NCI-H1092 (cell line): ENCODE results near the gene CBY1.
A peak's percentile ranks its signal among the peaks of the same experiment; 100 is the strongest.

Experiments
- DNase-seq: peaks from one replicate; lab custom pipeline; 2025; lab: John Stamatoyannopoulos, UW

Gene CBY1

DNA sequence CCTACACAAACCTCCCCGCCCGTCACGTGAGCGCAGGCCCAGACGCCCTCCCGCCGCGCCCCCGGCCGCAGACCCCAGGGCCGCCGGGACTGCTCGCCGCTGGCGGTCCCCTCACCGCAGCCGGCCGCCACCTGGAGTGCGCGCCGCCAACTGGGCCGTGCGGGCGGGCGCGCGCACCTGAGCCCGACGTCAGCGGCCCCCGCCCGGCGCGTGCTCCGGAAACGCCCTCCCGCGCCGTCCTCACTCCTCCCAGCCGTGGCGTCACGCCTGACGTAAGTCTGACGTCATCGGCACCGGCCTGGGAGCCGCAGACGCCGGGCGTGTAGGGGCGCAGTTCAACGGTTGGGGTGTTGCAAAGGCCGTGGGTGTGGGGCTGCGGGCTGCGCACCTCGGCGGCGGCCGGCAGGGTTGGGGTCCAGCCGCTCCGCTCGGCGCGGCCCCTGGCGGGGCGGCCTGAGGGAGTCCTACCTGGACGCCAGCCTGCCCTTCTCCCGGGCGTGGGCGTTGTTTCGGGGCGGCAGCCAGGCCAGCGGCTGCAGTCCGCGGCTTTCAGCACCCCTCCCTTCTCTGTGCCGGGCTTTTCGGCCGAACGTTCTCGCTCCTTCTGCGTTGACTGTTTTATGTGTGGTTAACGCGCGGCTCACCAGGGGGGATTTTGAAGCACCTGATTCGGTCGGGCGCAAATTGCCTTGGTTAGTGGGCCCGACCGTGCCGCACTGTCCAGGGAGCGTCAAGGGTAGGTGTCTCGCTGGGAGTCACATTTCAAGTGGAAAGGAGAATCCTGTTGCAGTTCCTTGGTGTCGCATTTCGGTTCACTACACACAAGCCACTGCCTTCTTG lies 44.6 kb downstream of the CBY1 start, which contains the start of gene JOSD1:
TSS of gene JOSD1 (minus strand) at position 155 of the 840 bp plus-strand sequence. CDS start 956 bp downstream, outside the sequence.
- DNase-seq, result peak; percentile 87

DNA sequence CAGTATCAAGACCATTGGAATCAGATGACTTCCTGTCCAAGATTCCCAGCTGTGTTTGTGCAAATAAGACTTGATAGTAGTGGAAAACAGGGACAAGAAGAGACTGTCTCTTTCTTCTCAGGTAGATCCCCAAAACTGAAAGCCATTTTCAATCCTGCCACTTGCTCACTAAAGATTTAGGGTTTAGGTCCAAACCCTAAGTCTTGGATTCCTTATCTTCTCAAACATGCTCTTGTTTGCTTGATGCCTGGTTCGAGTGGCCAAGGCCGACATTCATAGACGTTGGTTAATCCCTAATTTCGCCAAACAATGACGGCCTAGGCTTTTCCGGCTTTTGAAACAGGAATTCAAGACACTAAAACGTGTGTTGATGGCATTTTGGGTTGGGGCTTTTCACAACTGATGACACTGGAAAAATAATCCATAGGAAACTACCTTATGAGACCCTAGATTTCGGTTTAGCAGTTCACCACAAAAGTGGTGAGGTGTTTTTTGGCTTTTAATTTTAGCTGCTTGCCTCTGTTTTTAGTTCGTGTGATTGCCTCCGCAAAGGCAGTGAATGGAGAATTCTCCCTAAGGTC lies 48.3 kb downstream of the CBY1 start:
- DNase-seq, result no peak

DNA sequence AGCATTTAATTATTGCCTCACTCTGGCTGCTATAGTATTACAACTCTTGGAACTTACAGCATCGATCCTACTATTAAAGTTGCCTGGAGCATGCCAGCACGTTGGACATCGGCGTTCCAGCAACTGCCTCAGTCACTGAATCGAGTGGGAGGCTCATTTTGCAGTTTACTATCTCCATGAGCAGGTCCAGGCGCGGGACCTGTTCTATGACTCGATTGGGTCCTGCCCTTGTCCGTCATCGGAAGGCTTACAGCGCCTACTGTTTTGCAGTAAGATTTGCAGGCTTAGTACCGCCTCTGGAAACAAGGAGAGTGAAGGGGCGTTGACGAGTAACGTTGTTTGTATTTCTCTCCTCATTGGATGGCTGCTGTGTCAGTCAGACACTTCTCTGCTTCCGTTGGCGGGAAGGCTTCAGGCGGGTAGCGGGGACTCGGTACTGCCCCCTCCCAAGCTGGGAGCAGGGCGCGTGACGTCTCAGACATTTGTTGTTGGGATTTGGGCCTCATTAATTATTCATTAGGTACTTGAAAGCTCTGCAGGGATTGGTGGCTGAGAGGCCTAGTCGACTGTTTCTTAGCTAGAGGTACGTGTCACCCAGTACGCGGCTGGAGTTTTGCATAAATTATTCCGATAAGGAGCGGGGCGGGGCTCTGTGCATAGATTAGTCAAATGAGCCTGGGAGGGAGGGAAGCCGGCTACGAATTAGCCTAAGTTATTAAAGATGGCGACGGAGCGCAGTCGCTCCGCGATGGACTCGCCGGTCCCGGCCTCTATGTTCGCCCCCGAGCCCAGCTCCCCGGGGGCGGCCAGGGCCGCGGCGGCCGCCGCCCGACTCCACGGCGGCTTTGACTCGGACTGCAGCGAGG lies 49.0 kb downstream of the CBY1 start, which contains the start of gene GTPBP1:
TSS of gene GTPBP1 (plus strand) at position 710 of the 866 bp plus-strand sequence. CDS start at position 722, 12 bp downstream.
- peak; percentile 100 for DNase-seq

DNA sequence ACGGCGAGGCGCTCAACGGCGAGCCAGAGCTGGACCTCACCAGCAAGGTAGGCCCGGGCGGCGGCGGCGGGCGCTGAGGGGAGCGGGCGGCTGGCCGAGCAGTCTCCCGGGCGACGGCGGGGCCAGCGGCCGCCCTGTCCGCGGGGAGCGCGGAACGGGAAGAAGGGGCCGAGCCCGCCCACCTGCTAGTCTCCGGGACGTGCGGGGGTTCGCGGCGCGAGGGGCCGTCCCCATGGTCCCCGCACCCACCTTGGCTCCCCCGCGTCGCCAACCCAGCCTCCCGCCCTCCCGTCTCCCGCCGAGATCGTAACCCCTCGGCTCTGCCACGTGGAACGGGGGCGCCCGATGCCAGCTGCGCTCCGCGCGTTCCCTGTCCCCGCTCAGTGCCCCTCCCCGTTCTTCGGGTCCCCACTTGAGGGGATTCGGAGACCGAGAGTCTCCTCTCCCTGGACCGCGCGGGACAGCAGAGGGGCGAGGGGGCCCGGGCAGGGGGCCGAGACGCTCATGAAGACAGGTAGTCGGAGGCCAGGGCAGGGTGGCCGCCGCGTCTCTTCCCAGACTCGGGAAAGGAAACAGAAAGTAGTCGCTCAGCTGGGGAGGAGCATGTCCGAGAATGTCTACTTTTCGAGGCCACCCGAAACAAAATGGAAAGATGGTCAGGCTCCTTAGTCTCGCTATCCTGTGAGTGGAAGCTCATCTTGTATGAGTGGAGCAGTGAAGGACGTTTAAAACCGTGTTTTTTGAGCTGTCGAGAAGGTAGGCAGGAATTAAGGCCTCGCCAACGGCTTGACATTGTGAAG lies 49.9 kb downstream of the CBY1 start:
- no peak for DNase-seq

DNA sequence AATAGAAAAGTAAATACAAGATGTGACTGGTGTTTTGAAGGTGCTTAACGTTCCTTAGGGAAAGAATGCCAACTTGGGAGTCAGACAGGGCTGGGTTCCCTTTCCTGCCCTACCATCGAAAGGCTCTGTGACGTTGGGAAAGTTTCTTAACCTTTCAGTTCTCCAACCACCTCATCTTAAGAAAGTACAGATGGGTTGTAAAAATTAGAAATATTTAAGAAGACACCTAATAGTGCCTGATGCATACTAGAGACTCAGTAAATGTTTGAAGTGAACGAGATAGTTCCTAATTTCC lies 50.4 kb downstream of the CBY1 start:
- no peak for DNase-seq

DNA sequence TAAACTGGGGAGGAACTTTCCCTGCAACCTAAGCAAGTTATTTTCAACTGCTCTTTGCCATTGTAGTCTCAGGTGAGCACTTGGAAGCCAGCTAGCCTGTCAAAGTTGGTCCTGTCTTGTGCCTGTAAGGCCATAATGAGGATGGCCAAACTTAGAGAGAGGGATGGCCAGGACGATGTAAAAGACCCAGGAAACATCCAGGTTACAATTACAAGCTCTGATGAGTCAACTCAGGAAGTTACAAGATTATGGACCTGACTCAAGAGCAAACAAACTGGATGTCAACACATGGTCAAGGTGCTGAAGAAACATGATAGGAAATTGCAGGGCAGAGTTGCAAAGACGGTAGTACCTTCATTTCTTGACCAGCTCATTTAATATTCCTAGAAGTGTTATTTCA lies 50.9 kb downstream of the CBY1 start:
- DNase-seq, result no peak

DNA sequence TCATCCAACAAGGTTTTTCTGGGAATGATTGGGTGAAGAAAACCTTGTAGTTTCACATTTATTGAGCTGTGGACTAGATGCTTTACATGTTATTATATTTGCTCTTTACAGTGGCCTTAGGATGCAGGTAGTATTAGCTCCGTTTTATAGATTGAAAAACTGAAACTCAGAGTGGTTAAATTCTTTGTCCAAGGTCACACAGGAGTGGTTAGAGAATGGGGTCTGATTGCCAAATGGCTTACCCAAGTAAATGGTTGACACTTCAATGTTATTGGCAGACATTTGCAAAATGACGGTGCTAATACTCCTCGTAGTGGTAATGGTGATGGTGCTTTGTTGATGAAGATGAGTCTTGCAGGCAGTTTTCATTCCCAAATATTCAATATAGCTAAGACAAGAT lies 51.5 kb downstream of the CBY1 start:
- DNase-seq, result no peak

DNA sequence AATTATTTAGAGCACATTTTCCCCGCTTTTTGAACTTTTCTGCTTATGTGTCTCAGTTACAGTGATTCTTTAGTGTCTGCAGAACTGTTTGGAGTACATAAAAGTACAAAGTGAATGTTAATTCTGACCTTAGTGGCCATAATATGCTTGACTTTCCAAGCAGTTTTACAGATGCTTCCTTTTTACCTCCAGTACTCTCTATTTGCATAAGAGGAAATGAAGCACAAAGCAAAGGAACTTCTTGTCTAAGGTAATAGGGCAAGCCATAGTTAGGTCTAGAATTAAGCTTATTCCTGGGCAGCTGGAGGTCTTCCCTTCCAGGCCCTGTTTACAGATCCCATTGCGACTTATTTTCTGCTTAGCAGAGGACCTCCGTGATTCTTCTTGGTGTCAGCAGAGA lies 52.9 kb downstream of the CBY1 start:
- DNase-seq, result no peak

DNA sequence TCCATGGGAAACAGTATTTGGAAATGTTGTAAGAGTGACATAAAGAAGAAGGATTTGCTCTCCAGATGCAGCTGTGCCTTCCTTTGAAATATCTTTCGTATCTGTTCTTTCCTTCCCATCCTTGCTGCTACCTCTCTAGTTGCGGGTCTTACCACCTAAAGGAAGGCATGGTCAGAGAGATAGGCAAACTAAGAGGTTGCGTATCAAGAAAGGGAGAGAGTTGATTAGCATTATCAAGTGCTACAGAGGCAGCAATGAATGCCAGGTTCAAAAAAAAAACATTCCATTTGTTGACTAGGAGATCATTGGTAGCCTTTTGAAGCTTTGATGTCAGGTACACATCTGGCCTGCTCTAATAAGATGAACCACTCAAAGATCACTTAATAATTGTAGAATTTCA lies 53.9 kb downstream of the CBY1 start:
- DNase-seq, result no peak

DNA sequence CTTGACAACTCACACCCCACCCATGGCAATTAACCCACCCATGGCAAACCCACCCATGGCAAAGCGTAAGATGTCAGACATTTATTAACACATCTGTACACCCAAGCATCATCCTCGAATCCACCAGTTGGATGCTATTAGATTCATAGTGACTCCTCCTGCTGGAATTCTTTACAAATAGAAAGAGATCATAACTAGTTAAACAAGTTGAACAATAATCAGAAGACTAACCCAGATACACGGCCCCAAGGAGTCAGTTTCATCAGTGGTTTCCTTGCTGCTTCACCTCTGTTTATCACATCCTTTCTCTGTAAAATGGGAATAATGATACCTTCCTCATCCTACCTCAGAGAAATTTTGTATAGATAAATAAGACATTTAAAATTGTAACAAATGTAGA lies 54.4 kb downstream of the CBY1 start:
- no peak for DNase-seq

DNA sequence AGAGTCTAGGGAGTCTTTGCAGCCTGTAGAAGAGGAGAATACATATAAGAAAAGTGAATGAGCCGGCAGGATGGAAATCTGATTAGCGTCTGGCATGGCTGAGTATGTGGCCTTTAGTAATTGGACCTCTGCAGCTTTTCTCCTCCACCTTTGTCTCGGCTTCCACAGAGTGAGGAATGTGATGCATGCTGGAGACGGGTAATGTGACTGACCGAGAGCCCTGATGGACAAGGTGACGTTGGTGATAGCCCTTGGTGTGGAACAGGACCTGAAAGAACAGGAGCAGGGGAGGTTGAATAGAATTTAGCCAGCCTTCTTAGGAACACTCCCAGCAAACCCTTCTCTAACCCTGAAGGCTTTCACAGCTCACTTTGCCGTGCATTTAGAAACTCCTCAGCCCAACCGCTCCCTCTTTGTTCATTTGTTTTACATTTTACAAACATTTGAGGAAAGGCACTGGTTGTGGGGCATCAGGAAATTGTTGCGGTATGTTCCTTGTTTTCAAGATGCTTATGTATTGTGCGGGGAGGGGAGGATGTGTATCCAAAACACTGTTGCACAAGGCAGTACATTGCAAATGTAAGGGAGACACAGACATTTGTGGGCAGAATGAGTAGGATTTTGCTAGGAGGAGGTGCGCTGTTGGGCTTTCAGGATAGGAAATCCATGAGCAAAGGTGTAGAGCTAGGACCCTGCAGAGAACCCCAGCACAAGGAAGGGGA lies 56.2 kb downstream of the CBY1 start:
- no peak for DNase-seq

DNA sequence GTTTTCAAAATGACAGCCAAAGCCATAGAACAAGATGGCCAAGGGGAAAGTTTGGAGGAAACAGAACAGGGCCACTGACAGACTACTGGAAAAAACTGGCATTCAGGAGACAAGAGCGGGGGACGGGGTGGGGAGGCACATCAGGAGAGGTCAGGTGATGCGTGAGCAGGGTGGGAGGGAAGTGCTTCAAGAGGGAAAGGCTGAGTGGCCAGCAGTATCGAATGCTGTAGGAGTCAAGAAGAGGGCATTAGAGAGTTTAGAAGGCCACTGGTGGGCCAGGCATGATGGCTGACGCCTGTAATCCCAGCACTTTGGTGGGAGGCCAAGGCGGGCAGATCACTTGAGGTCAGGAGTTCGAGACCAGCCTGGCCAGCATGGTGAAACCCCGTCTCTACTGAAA lies 57.5 kb downstream of the CBY1 start:
- no peak for DNase-seq

DNA sequence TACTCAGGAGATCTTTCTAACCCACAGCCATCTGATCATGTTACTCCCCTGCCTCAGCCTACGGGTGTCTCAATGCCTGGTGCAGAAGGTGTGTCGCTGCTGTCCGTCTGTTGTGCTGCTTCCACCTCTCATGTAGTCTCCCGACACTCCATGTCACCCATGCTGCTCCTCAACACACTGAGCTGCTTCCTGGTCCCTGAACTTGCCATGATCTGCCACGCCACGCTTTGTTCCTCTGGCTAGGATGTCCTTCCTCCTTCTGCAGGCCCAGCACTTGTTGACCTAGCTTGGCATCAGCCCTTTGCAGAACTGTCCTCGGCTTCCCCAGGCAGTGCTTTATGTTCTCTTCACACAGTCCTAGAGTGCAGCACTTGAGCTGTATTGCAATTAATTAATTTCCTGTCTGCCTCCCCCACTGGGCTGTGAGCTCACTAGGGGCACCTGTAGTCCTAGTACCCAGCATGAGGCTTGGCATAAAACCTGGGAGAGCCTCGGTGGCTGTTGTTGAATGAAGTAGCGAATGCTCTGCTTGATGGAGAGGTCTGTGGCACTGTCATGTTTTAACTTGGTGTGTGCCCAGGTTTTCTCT lies 58.8 kb downstream of the CBY1 start:
- no peak for DNase-seq

DNA sequence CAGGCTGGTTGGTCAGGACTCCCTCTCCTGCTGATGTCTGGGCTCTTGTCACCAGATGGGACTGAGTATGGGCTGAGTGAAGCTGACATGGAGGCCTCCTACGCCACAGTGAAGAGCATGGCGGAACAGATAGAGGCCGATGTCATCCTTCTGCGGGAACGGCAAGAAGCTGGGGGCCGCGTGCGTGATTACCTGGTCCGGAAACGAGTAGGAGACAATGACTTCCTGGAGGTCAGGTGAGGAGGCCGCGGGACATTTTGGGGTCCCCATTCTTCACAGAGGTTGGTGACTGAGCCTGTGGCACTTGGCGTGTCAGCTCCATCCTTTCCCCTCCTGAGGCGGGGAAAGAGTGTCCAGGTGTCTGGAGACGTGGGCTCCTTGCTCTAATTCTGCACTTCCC lies 59.4 kb downstream of the CBY1 start:
- no peak for DNase-seq

DNA sequence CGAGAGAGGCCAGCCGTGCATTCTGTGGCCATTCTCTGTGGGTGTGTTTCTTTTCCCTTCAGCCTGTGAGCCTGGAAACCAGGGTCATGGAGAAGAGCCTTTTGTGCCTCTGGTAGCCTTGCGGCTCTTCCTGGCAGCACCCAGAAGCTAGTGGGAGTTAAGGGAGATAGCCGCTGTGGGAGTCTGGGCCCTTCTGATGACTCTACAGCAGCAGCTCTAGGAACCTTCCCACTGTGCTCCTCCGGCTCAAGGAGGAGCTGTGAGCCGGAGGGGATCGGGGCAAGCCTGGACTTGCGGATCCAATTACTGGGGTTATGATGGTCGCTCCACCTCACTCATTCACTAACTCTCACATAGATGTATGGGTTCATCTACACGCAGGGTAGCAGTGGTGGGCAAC lies 59.8 kb downstream of the CBY1 start:
- DNase-seq, result no peak

DNA sequence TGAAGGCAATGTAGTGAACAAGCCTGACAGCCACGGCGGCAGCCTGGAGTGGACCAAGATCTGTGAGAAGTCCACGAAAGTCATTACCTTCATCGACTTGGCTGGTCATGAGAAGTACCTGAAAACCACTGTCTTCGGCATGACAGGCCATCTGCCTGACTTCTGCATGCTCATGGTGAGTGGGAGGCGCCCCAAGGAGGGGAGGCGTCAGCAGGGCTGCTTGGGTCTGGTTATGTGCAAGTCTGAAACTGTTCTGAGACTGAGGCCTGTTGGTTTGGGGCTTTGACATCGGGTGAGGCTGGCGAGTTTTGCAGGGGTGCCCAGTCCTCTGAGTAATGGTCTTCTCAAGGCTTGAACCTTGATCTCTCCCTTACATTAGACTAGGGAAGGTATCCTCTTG lies 60.4 kb downstream of the CBY1 start:
- DNase-seq, result no peak

DNA sequence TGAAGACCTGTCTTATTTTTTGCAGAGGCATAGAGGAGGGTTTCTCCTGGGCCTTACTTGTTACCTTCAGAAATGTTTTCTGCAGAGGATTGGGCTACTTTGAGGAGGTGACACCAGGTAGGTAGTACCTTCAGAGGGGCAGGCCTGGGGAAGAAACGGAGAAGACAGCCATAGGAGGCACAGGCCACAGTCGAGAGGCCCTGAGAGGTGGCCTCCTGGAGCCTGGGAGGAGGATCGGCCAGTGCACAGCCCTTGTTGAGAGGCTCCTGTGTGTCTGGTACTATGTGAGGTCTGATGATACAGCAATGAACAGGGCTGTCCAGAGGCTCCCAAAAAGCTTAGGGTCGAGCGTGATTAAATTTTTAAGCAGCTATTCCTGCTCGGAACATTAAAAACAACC lies 60.8 kb downstream of the CBY1 start:
- DNase-seq, result no peak

DNA sequence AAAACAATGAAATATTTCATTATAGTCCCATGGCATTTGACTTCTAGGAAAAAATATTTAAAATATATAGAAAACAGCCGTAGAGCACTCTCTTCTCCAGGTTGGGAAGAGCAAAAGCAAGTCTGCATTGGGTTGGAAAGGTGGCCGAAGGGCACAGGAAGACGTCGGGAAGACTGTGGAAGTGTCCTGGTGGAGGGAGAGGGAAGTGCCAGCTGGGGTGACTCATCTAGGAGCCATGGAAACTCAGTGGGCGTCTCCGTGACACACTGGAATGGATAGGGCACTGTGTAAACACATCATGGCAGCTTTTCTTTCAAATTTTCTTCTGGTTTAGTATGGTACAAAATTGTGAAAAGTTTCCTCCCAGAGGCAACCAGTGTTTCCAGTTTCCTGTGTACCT lies 62.0 kb downstream of the CBY1 start:
- no peak for DNase-seq

DNA sequence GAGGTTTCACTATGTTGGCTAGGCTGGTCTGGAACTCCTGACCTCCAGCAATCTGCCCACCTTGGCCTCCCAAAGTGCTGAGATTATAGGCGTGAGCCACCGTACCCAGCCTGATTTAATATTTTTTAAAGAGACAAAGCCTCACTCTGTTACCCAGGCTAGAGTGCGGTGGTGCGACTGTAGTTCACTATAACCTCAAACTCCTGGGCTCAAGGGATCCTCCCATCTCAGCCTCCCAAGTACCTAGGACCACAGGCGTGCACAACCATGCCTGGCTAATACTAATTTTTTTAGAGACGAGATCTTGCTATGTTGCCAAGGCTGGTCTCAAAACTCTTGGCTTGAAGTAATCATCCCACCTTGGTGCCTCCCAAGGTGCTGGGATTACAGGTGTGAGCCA lies 62.8 kb downstream of the CBY1 start:
- no peak for DNase-seq

DNA sequence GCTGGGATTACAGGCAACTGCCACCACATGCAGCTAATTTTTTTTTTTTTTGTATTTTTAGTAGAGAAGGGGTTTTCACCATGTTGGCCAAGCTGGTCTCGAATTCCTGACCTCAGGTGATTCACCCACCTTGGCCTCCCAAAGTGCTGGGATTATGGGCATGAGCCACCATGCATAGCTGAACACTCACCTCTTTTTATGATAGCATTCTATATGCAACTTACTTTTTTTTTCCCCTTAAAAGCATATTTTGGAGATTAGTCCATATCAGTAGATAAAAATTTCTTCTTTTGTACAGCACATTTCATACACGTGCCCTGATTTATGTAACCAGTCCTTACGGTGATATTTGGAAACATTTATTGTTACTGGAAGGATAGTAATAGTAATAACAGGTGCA lies 63.9 kb downstream of the CBY1 start:
- no peak for DNase-seq

DNA sequence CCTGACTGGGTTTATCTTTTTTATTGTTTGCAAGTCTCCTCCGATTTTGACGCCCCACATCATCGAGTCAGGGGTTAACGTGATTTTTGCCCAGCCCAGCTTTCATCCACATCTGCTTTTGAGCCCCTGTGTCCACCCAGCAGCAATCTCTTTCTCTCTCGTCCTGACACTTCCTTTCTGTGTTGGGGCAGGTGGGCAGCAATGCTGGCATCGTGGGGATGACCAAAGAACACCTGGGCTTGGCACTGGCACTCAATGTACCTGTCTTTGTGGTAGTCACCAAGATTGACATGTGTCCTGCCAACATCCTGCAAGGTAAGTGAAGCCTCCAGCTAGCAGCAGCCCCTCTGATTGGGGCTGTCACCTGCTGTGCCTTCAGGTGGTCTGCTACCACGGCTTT lies 65.1 kb downstream of the CBY1 start:
- DNase-seq, result no peak
